ENCODE measurements around the gene CDC25C. TPM values are rescaled to one million over a fixed set of nuclear protein-coding genes. Genes with fewer than 3 reads are reported as not detected.

CDC25C gene
- total RNA-seq, 2 donors from 2014 or later = 0.21 TPM; not detected in 1

GRCh38 chr5:138243794-138244193 is 87.8 kb downstream of the CDC25C start:
- no peak for DNase-seq
- intact Hi-C loops (cut with DNase I) = no loop called here
- ATAC-seq = peak in 1 of 2 donors; percentile 23

- peak; percentile 79 to 88 for ATAC-seq
- peak; percentile 35 for DNase-seq
- intact Hi-C loops (cut with DNase I) = no loop called here
Measured at GRCh38 chr5:138241688-138242571, 89.7 kb downstream of the CDC25C start.

GRCh38 chr5:138240650-138241385 is 90.8 kb downstream of the CDC25C start:
- intact Hi-C loops (cut with DNase I) = no loop called here
- no peak for DNase-seq
- no peak for ATAC-seq

GRCh38 chr5:138238034-138238433 is 93.6 kb downstream of the CDC25C start:
- DNase-seq (no peak), ATAC-seq (no peak)
- intact Hi-C loops (cut with DNase I) = no loop called here

Other genes with a start within 250 kb of the CDC25C start
- gene WNT8A, start 247.8 kb downstream of the CDC25C start, total RNA-seq = not detected
- 1 to 10 TPM; 1.9 to 2.7 TPM for gene NME5, start 192.4 kb downstream of the CDC25C start, total RNA-seq
- gene BRD8, start 153.2 kb downstream of the CDC25C start, total RNA-seq = 10 to 100 TPM; 19.8 to 34.7 TPM
- gene KIF20A, start 152.7 kb downstream of the CDC25C start, total RNA-seq = 1 to 10 TPM in 1 of 2 donors, under 1 TPM in 1; 0.13 to 1.1 TPM
- 10 to 100 TPM; 15.3 to 18.0 TPM for gene CDC23, start 118.5 kb downstream of the CDC25C start, total RNA-seq
- 1 to 10 TPM in 1 of 2 donors, under 1 TPM in 1; 0.92 to 1.7 TPM for gene GFRA3, start 57.2 kb downstream of the CDC25C start, total RNA-seq
- gene FAM53C, start 6.5 kb upstream of the CDC25C start, total RNA-seq = 10 to 100 TPM; 17.8 to 20.0 TPM
- gene KDM3B, start 20.9 kb upstream of the CDC25C start, total RNA-seq = 10 to 100 TPM; 33.9 to 39.8 TPM
- gene REEP2, start 107.3 kb upstream of the CDC25C start, total RNA-seq = 10 to 100 TPM; 15.6 to 17.0 TPM
- 10 to 100 TPM; 29.1 to 71.9 TPM for gene EGR1, start 133.7 kb upstream of the CDC25C start, total RNA-seq
- gene ETF1, start 211.4 kb upstream of the CDC25C start, total RNA-seq = 100 to 1,000 TPM in 1 of 2 donors, 10 to 100 TPM in 1; 74.0 to 106 TPM
- gene HSPA9, start 243.6 kb upstream of the CDC25C start, total RNA-seq = 100 to 1,000 TPM; 208 to 261 TPM